NCI-H446 (cell line): ENCODE results near the gene RWDD2A.
A peak's percentile ranks its signal among the peaks of the same experiment; 100 is the strongest.
"Not testable (repeated sequence)": the region's sequence is repeated elsewhere in the genome, so short reads cannot be mapped to it uniquely, and the experiment has no call there.

Source experiments
- DNase-seq, 2 experiments: peaks; one replicate each; lab custom pipeline; 2025; lab: John Stamatoyannopoulos, UW

The RWDD2A gene

GRCh38 chr6:83192871-83193746, at the start of gene RWDD2A, which contains the start of gene PGM3:
RWDD2A (plus strand) TSS chr6:83193357; CDS start chr6:83194452, 1,095 bp downstream.
PGM3 (minus strand) TSS chr6:83193265; CDS start chr6:83191012, 2,253 bp downstream.
- DNase-seq: peak; percentile 62 to 79

DNA sequence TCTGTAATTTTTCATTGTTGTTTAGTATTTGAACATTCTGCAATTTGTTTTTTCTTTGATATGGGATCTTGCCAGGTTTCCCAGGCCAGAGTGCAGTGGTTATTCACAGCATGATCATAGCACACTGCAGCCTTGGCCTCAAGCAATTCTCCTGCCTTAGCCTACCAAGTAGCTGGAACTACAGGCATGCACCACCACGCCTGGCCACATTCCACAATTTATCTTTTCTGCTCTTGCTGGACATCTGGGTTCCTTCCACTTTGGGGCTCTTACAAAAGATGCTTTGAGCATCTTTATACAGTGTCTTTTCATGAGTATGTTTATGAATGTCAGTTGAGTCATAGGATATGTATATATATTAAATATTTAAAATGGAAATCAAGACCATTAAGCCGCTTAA, 42.0 kb upstream of the RWDD2A start:
- no peak for DNase-seq

GRCh38 chr6:83152913-83153312, 40.2 kb upstream of the RWDD2A start:
- no peak for DNase-seq

DNA sequence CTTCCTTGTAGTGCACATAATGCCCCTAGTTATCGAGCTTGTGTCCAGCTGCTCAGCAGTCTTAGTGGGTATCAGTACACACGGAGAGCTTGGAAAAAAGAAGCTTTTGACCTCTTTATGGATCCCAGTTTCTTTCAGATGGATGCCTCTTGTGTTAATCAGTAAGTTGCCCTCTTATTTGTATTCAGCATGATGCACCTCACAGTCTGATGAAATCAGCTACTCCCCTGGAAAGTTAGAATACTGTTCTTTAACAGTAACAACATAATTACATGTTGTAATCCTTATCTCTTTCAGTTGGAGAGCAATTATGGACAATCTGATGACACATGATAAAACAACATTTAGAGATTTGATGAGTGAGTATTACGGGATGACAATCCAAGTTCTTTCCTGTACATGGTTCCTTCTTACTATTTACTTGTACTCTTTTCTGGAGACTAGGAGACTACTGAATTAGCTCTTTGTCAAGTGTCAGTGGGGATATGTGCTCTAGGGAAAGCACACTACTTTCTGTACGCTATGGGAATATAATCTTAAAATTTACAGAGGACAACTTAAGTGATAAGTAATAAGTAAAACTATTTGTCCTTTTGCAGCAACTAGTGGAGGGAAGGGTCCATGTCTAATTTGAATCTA, 39.2 kb upstream of the RWDD2A start:
- DNase-seq: no peak

GRCh38 chr6:83155794-83156193, 37.4 kb upstream of the RWDD2A start:
- DNase-seq: no peak

- no peak for DNase-seq
Observed at GRCh38 chr6:83160167-83160566, 33.0 kb upstream of the RWDD2A start.

DNA sequence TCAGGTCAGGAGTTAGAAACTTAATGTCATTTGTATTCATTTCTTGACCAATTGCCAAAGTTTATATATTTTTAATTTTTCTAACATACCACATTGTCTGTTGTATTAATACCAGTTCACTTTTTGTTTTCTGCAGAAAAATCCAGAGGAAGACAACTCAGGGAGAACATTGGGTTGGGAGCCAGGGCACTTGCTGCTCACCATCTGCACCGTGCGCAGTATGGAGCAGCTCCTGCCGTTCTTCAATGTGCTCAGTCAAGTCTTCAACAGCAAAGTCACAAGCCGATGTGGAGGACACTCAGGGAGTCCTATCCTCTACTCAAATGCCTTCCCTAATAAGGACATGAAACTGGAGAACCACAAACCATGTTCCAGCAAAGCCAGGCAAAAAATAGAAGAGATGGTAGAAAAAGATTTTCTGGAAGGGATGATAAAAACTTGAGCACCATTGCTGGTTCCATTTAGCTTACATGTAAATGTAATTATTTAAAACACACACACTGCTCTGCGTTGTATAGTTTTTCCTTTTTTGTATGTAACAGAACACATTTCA, 25.4 kb upstream of the RWDD2A start:
- DNase-seq: no peak

DNA sequence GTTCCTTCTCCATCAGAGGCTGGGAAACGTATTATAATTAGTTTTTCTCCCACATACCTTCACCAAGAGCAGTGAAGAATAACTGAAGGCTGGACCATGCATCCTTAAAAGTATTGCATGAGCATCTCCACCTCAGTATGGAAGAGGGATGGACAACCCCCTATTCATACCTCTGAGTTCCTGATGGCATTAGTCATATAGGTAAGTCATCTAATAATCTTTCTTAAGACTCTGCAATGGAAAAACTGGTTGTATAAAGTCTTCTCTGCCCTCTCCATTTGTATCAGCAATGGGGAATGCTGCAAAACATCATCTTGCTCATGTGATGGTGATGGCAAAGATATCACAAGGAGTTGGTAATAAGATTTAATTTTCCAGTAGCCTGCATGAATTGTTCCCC, 24.6 kb upstream of the RWDD2A start:
- DNase-seq: no peak

GRCh38 chr6:83169106-83169505, 24.1 kb upstream of the RWDD2A start:
- DNase-seq: no peak

- no peak for DNase-seq
Observed at GRCh38 chr6:83169511-83169910, 23.6 kb upstream of the RWDD2A start.

DNA sequence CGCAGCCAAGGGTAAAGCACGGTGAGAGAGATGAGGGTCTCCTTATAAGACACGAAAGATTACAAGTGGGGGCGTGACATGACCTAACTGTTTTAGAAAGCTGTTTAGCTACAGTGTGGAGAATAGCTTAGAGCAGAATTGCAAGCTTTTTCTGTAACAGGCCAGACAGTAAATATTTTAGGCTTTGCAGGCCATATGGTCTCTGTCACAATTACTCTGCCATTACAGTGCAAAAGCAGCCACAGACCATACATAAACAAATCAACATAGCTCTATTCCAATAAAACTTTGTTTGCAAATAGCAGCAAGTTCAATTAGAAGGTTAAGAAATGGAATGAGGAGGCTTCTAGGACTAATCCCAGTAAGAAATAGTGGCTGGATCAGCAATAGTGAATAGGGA, 16.9 kb upstream of the RWDD2A start:
- no peak for DNase-seq

- DNase-seq: no peak
Observed at GRCh38 chr6:83180426-83180950, 12.7 kb upstream of the RWDD2A start.

DNA sequence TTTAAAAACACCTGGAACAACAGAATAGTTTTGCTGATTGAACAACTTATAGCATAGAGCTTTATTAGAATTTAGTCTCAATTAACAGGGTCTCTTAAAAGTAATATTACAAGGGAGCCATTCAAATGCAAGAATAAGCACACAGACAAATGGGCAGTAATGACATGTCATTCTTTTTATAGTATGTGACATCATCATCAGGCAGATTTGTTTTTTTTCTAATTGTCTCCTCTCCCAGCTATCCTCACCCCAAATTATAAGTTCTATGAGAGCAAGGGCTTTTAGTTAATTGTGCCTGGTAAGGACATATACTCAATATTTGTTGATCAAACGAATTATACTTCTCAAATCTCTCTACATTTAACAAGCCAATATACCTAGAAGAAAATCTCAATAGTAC, 11.0 kb upstream of the RWDD2A start:
- DNase-seq: no peak

DNA sequence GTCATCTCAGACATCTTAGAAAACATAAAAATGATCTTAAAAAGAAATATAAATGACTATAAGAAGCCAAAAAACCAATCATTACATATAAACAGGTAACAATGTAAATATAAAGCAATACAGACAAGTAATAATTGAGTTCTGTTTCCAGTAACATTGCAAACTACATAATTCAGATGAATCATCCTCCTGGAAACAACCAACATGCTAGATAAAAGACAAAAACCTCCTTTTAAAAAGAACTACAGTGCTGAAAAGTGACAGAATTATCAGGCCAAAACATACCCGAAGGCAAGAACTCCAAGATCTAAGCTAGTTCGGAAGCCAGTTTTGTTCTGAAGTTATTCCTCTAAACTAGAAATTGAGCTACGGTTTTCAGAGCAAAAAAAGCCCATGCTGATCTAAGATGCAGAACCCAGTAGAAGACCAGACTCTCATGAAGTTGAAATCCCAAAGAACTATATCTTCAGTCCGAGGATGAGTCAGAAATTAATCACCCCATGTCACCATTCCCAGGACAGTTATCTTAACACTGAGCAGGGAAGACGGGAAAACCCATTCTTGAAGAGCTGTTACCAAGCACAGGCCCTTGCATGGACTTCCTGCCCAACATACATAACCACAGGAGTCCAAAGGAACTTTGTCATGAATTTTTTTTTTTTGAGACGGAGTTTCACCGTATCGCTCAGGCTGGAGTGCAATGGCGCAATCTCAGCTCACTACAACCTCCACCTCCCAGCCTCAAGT, 9.9 kb upstream of the RWDD2A start:
- DNase-seq: no peak

GRCh38 chr6:83185096-83185495, 8.1 kb upstream of the RWDD2A start:
- DNase-seq: no peak

GRCh38 chr6:83188501-83188900, 4.7 kb upstream of the RWDD2A start:
- DNase-seq: no peak

GRCh38 chr6:83190626-83191025, 2.5 kb upstream of the RWDD2A start:
- DNase-seq: no peak

DNA sequence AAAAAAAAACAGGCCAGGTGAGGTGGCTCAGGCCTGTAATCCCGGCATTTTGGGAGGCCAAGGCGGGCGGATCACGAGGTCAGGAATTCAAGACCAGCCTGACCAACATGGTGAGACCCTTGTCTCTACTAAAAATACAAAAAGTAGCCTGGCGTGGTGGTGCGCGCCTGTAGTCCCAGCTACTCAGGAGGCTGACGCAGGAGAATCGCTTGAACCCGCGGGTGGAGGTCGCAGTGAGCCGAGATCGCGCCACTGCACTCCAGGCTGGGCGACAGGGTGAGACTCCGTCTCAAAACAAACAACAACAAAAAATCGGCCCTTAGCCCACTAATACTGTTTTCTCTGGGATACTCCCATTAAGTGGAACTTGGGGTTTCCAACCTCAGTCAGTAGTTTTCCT, 1.2 kb upstream of the RWDD2A start:
- not testable (repeated sequence) for DNase-seq

GRCh38 chr6:83192456-83192855, 701 bp upstream of the RWDD2A start:
- no peak for DNase-seq

GRCh38 chr6:83193747-83194566, 800 bp downstream of the RWDD2A start:
- peak in 1 of 2 experiments; percentile 5 for DNase-seq

GRCh38 chr6:83198486-83199172, 5.5 kb downstream of the RWDD2A start:
- DNase-seq: no peak
